ENCODE data around the gene GRID1. TPM values are rescaled to one million over a fixed set of nuclear protein-coding genes. Genes with fewer than 3 reads are reported as not detected.

GRID1 gene
- total RNA-seq, 4 donors from 2014 or later, result 0.03 to 2.7 (median 0.49) TPM

- Histone ChIP-seq H3K36me3 (no peaks in the 10 kb centered on the region), H3K4me3 (no peak overlapping the region), H3K27me3 (peaks cover 1 to 38% (median 9%) of the 10 kb centered on the region in 4 donors), H3K9me3 (no peaks in the 10 kb centered on the region), H3K4me1 (peaks cover 4 to 34% (median 14%) of the 10 kb centered on the region in 3 donors), H3K27ac (no peak overlapping the region)
- no peak for DNase-seq
- TF ChIP-seq POLR2A (IDR thresholded peaks at IDR 0.05), result no peak
- no peak for TF ChIP-seq CTCF (IDR thresholded peaks at IDR 0.05)
- intact Hi-C loops (cut with DNase I), result loop anchor here (10.0 kb wide), 1 partner anchor 815 kb away; no protein-coding TSS in a partner anchor
- 58 to 73% methylated on average over 1 of the region's 1 CpG for WGBS, 2 donors
Measured at GRCh38 chr10:86359954-86360353, 6.6 kb downstream of the GRID1 start.

DNA sequence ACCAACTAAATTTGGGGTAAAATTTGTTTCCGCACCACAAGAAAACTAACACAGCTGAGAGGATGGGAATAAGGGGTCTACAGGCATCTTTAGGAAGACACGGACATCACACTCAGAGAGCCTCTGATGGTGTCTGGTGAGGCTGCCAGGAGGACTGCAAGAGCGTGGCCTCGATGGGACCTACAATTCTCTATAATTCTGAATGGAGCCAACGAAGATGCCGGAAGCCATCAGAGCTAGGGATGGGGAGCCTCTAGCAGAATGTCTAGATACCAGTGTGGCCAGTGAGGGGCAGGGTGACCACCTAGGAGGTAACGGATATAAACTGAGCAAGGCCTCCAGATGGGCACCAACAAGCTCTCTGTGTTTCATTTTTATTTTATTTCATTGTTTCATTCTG is 7.5 kb downstream of the GRID1 start:
- Histone ChIP-seq H3K36me3 (no peaks in the 10 kb centered on the region), H3K27ac (no peak overlapping the region), H3K4me3 (no peak overlapping the region), H3K4me1 (peaks cover 4 to 25% (median 12%) of the 10 kb centered on the region in 3 donors), H3K9me3 (no peaks in the 10 kb centered on the region), H3K27me3 (peaks cover 0 to 30% (median 3%) of the 10 kb centered on the region in 4 donors)
- 89 to 90% methylated on average over 6 to 7 of the region's 7 CpGs for WGBS, 2 donors
- no peak for TF ChIP-seq POLR2A (IDR thresholded peaks at IDR 0.05)
- no peak for TF ChIP-seq CTCF (IDR thresholded peaks at IDR 0.05)
- intact Hi-C loops (cut with DNase I), result no loop called here
- DNase-seq, result no peak

DNA sequence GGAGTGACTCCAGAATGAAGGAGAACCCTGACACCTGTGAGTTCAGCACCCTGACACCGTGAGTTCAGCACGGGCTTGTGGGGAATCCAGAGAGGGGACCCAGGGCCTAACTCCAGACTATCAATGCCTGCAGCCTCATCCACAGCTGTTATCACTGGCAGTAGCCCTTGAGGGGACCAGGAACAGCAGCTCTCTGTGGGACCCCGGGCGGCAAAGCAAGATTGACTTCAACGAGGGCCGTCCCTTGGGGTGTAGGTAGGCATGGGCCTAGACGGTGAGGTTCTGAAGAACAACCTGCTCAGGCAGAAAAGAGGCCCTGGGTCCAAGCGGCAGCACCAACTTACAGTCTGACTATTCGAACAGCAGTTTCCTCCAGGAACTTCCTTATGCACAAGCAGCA is 8.9 kb downstream of the GRID1 start:
- Histone ChIP-seq H3K4me1 (peaks cover 0 to 11% (median 3%) of the 10 kb centered on the region in 3 donors), H3K4me3 (no peak overlapping the region), H3K9me3 (no peaks in the 10 kb centered on the region), H3K27ac (no peak overlapping the region), H3K27me3 (peaks cover 0 to 15% (median 0%) of the 10 kb centered on the region in 4 donors), H3K36me3 (no peaks in the 10 kb centered on the region)
- no peak for DNase-seq
- 43 to 90% methylated on average over 2 to 9 of the region's 9 CpGs for WGBS, 2 donors
- TF ChIP-seq POLR2A (IDR thresholded peaks at IDR 0.05) (no peak), CTCF (IDR thresholded peaks at IDR 0.05) (no peak)
- intact Hi-C loops (cut with DNase I), result no loop called here

DNA sequence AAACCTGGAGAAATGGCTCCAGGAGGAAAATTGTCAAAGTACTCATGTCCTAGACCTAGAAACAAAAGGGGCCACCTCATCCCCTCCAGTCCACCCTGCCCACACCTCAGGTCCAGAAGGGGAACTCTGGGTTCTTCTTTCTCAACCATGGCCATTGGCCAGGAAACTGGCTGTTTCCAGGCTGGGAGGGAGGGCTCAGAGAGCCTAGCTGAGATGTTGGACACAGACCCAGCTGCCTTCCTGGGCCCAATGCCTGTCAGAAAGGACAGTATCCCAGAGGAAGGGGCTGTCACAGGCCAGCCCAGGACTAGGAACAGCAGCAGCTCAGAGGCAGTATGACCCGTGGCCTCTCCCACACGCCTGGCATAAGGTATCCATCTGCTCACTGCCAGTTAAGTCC is 9.6 kb downstream of the GRID1 start:
- Histone ChIP-seq H3K27ac (no peak overlapping the region), H3K9me3 (no peaks in the 10 kb centered on the region), H3K27me3 (peaks cover 0 to 9% (median 0%) of the 10 kb centered on the region in 4 donors), H3K36me3 (no peaks in the 10 kb centered on the region), H3K4me3 (no peak overlapping the region), H3K4me1 (peaks cover 0 to 11% (median 3%) of the 10 kb centered on the region in 3 donors)
- DNase-seq, result no peak
- WGBS, 2 donors, result 90% methylated on average over 2 of the region's 2 CpGs; no CpG with 5 or more reads in 1 of the 2 donors
- intact Hi-C loops (cut with DNase I), result no loop called here
- TF ChIP-seq CTCF (IDR thresholded peaks at IDR 0.05) (no peak), POLR2A (IDR thresholded peaks at IDR 0.05) (no peak)

DNA sequence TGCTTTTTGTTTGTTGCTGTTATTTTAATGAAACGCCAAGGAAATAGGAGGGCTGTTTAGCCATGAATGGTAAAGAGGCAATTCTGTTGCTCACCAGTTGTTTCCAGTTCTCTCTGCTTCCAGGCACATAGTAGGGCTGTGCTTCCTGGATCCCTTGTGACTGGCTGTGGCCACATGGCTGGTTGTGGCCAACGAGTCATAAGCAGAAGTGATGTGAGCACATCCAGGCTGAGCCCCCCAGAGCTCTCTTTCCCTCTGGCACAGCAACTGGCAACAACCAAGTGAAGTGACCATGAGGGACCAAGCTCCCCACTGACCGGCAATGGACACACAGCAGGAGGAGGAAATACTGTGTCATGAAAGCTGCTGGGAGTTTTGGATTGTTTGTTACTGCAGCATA is 10.3 kb downstream of the GRID1 start:
- H3K27ac ChIP-seq, result no peak overlapping the region
- no peaks in the 10 kb centered on the region for H3K9me3 ChIP-seq
- intact Hi-C loops (cut with DNase I), result no loop called here
- TF ChIP-seq CTCF (IDR thresholded peaks at IDR 0.05) (no peak), POLR2A (IDR thresholded peaks at IDR 0.05) (no peak)
- no peaks in the 10 kb centered on the region for H3K36me3 ChIP-seq
- H3K27me3 ChIP-seq, result peaks cover 0 to 1% (median 0%) of the 10 kb centered on the region in 4 donors
- H3K4me3 ChIP-seq, result no peak overlapping the region
- H3K4me1 ChIP-seq, result peaks cover 0 to 11% (median 3%) of the 10 kb centered on the region in 3 donors
- DNase-seq, result no peak
- 60 to 81% methylated on average over 2 of the region's 3 CpGs for WGBS, 2 donors

All from esophagus squamous epithelium (tissue), 5 donors.